ENCODE results near the gene OPRL1.
A peak's percentile ranks its signal among the peaks of the same experiment; 100 is the strongest.

The OPRL1 gene

GRCh38 chr20:64072498-64073063 lies 7.3 kb upstream of the OPRL1 start:
- no peak for DNase-seq

- no peak for DNase-seq
These were observed 6.3 kb upstream of the OPRL1 start for GRCh38 chr20:64073476-64074183.

GRCh38 chr20:64074184-64074789 lies 5.6 kb upstream of the OPRL1 start:
- no peak for DNase-seq

GRCh38 chr20:64074963-64075362 lies 4.9 kb upstream of the OPRL1 start:
- no peak for DNase-seq

GRCh38 chr20:64075556-64075955 lies 4.3 kb upstream of the OPRL1 start:
- no peak for DNase-seq

GRCh38 chr20:64076061-64076997 lies 3.6 kb upstream of the OPRL1 start:
- no peak for DNase-seq

GRCh38 chr20:64077094-64077493 lies 2.8 kb upstream of the OPRL1 start:
- no peak for DNase-seq

GRCh38 chr20:64077541-64077875 lies 2.4 kb upstream of the OPRL1 start:
- no peak for DNase-seq

GRCh38 chr20:64077876-64078551 lies 1.9 kb upstream of the OPRL1 start:
- DNase-seq = no peak

- DNase-seq = no peak
These were observed 979 bp upstream of the OPRL1 start for GRCh38 chr20:64078934-64079272.

- peak; percentile 59 for DNase-seq
These were observed 439 bp upstream of the OPRL1 start, which contains the start of gene RGS19 for GRCh38 chr20:64079273-64080012. Gene RGS19 (minus strand): TSS chr20:64079518. CDS start chr20:64076886, 2,632 bp downstream.

- no peak for DNase-seq
These were observed 1.1 kb downstream of the OPRL1 start for GRCh38 chr20:64080813-64081623.

- DNase-seq = no peak
These were observed 1.7 kb downstream of the OPRL1 start for GRCh38 chr20:64081624-64081964.

GRCh38 chr20:64082126-64082731 lies 2.3 kb downstream of the OPRL1 start:
- DNase-seq = no peak

GRCh38 chr20:64082820-64083377 lies 3.0 kb downstream of the OPRL1 start:
- DNase-seq = no peak

GRCh38 chr20:64083378-64083803 lies 3.5 kb downstream of the OPRL1 start:
- DNase-seq = peak; percentile 71

GRCh38 chr20:64083804-64084684 lies 4.2 kb downstream of the OPRL1 start, which contains the start of gene LKAAEAR1:
Gene LKAAEAR1 (minus strand): TSS chr20:64084398. CDS start chr20:64084219, 179 bp downstream.
- no peak for DNase-seq

GRCh38 chr20:64084685-64085152 lies 4.8 kb downstream of the OPRL1 start:
- DNase-seq = no peak

GRCh38 chr20:64086801-64087200 lies 6.9 kb downstream of the OPRL1 start:
- DNase-seq = no peak
